ENCODE results near the gene ATP8B3. TPM values are rescaled to one million over a fixed set of nuclear protein-coding genes. Genes with fewer than 3 reads are reported as not detected.

Gene ATP8B3
- total RNA-seq, 1 experiment from 2014 or later: 9.6 TPM

- H3K9ac ChIP-seq (ENCODE audit: extremely low read depth, insufficient read length, low read length): no peak overlapping the region
- no peak overlapping the region for H2BK12ac ChIP-seq (ENCODE audit: insufficient read length, low read depth, low read length)
- no peak overlapping the region for H3T11ph ChIP-seq (ENCODE audit: low read length)
- H4K20me1 ChIP-seq (ENCODE audit: control insufficient read depth, insufficient read depth, insufficient read length): no peaks in the 10 kb centered on the region
- H2AK5ac ChIP-seq (ENCODE audit: insufficient read length, low read length): no peak overlapping the region
- H3K4me3 Mint-ChIP-seq: peak overlapping the region; percentile 86 to 93; a peak in 4 of 5 replicates
- H3K79me1 ChIP-seq (ENCODE audit: insufficient read depth, low read depth, low read length, poor library complexity, severe bottlenecking): peaks cover 11% of the 10 kb centered on the region
- H3K14ac ChIP-seq (ENCODE audit: insufficient read depth, low read length): peak overlapping the region; percentile 91; the same call in 1 of the 2 replicates
- no peak overlapping the region for H2AFZ ChIP-seq (ENCODE audit: low read length)
- H3K18ac ChIP-seq (ENCODE audit: insufficient read length, low read depth, low read length): peak overlapping the region; percentile 95
- no peaks in the 10 kb centered on the region for H3K36me3 Mint-ChIP-seq (ENCODE audit: insufficient read depth in 1 of 3, low read depth in 3 of 3)
- no CpG with 5 or more reads among the region's 32 CpGs for WGBS (ENCODE audit: extremely low coverage, insufficient read length, low lambda C conversion rate)
- no peak for TF ChIP-seq CTCF (conservative IDR thresholded peaks at IDR 0.05)
- H3K4ac ChIP-seq (ENCODE audit: low read depth, low read length): no peak overlapping the region; the same call in 1 of the 2 replicates
- H3K9me3 ChIP-seq (ENCODE audit: control insufficient read depth, low read depth, low read length): no peaks in the 10 kb centered on the region
- peaks cover 31 to 55% of the 10 kb centered on the region in 2 experiments for H3K4me1 Mint-ChIP-seq
- peaks cover 7% of the 10 kb centered on the region; the same call in 1 of the 2 replicates for H3K4me1 ChIP-seq (ENCODE audit: insufficient read depth, low read length)
- H3K79me2 ChIP-seq (ENCODE audit: insufficient read depth, low read length): peaks cover 36% of the 10 kb centered on the region; the same call in 1 of the 2 replicates
- no peak overlapping the region for H3K27ac Mint-ChIP-seq
- peak overlapping the region; percentile 84 for H3K4me2 ChIP-seq (ENCODE audit: insufficient read depth, insufficient read length, low read length)
- no peak overlapping the region for H3K23ac ChIP-seq (ENCODE audit: insufficient read length, low read depth, low read length)
- no peak overlapping the region for H4K5ac ChIP-seq (ENCODE audit: insufficient read length, low read depth, low read length)
- no peak overlapping the region for H2BK20ac ChIP-seq (ENCODE audit: low read depth, low read length, poor library complexity, severe bottlenecking)
- H2BK120ac ChIP-seq (ENCODE audit: low read depth, low read length, poor library complexity, severe bottlenecking): no peak overlapping the region
- no peak overlapping the region for H2BK15ac ChIP-seq (ENCODE audit: low read depth, low read length)
- H3K23me2 ChIP-seq (ENCODE audit: insufficient read length, low read depth, low read length, poor library complexity, severe bottlenecking): peaks cover 20% of the 10 kb centered on the region
- no peaks in the 10 kb centered on the region; a peak in 1 of 5 replicates for H3K9me3 Mint-ChIP-seq
- H4K91ac ChIP-seq (ENCODE audit: insufficient read length, low read depth, low read length): no peak overlapping the region
- H3K27ac ChIP-seq (ENCODE audit: insufficient read length, low read depth, low read length): no peak overlapping the region
- DNase-seq: no peak
- no peak overlapping the region for H2BK5ac ChIP-seq (ENCODE audit: insufficient read length, low read length)
- no peaks in the 10 kb centered on the region; the same call in 1 of the 2 replicates for H3K27me3 ChIP-seq (ENCODE audit: insufficient read depth, low read length)
- peaks cover 6% of the 10 kb centered on the region for H3K27me3 Mint-ChIP-seq (ENCODE audit: low read depth)
- no peak overlapping the region for H3K56ac ChIP-seq (ENCODE audit: insufficient read length, low read depth, low read length)
- H4K8ac ChIP-seq (replicated peaks; ENCODE audit: insufficient read length, low read depth, low read length): no peak overlapping the region
These were observed 48.1 kb upstream of the ATP8B3 start for GRCh38 chr19:1860042-1860775.

Data from H9 (cell line).